HG03039 (cell line): ENCODE data around the gene BGN.

Experiments used
- ATAC-seq: cut with Tn5 transposase; IDR thresholded peaks from one replicate; pipeline ENCODE4 v1.9.1; 2021; ENCODE audit warnings: mild to moderate bottlenecking, moderate library complexity; ENCODE audit not compliant: unreplicated experiment

BGN gene

GRCh38 chrX:153557618-153558355 is 63.0 kb downstream of the BGN start:
- no peak for ATAC-seq
